GM19099 (cell line): ENCODE data around the gene GCHFR.

Source experiments
- POLR2A ChIP-seq: IDR thresholded peaks from 3 replicates; pipeline ENCODE4 v1.6.1; 2011; ENCODE audit warnings: low read depth; ENCODE audit not compliant: insufficient read length; ENCODE audit errors: extremely low read depth

GCHFR gene

DNA sequence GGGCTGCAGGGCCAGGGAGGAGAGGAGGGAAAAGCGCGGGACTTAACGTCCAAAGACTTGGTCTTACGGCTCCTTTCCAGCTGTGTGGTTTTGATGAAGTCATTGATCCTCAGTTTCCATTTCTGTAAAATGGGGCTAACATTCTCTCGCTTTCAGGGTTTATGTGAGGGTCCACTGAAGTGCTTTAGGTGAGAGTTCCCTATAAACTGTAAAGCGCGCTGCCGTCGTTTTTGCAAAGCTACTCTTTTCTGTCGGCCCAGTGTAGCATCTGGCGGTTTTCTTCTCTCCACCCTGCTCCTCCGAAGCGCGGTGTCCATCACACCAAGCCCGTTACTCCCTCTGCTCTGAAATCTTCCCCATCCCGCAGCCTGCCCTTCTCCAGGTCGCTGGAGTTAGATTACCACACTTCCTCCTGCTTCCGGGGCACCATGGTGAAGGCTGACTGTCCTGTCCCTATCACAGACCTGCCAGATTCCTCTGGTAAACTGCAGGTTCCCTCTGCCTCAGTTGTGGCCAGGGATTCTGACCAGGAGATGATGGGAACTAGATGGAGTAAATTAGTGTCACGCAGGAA lies 44.1 kb downstream of the GCHFR start:
- TF ChIP-seq POLR2A, result no peak

DNA sequence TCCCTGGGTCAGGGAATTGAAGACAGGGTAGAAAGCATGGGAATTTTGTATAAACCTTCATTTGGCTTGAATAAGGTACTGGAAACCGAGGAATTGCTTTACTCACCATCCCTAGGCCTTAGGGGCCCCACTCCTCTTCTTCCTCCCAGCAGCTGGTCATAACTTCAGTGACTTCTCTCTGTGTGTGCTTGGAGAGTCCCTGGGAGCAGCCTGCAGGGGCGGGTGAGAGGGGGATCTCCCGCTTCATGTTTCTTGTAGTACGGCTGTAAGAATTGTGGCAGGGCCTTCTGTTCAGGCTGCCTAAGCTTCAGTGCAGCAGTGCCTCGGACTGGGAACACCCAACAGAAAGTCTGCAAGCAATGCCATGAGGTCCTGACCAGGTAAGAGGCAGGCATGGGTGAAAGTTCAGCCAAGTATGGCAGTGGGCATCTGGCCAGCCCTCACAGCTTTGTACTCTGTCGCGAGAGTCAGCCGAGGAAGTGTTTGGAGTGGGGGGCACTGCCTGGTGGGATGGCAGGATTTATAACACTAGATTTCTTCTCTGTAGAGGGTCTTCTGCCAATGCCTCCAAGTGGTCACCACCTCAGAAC lies 45.1 kb downstream of the GCHFR start:
- TF ChIP-seq POLR2A, result no peak

DNA sequence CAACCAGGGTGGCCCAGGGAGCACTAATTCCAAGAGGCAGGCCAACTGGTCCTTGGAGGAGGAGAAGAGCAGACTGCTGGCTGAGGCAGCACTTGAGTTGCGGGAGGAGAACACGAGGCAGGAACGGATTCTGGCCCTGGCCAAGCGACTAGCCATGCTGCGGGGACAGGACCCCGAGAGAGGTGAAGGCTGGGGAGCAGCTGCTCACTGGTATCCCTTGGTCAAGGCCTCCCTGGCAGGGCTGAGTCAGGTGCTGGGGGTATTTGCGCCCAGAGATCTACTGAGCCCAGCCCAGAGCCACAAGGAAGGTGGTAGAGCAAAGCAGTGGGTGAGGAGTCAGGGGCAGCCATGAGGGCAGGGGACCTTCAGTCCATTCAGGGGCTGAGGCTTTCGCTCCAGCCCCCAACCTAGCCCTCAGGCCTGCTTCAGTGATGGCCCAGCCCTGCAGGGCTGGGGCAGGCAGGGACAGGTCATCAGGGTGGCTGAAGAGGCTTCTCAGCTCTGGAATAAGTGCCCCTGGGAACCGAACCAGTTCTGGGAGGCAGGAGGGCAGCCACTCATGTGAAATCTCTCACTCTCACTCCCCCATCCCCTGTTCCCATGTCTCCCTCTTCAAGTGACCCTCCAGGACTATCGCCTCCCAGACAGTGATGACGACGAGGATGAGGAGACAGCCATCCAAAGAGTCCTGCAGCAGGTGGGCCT lies 49.0 kb downstream of the GCHFR start:
- no peak for TF ChIP-seq POLR2A

DNA sequence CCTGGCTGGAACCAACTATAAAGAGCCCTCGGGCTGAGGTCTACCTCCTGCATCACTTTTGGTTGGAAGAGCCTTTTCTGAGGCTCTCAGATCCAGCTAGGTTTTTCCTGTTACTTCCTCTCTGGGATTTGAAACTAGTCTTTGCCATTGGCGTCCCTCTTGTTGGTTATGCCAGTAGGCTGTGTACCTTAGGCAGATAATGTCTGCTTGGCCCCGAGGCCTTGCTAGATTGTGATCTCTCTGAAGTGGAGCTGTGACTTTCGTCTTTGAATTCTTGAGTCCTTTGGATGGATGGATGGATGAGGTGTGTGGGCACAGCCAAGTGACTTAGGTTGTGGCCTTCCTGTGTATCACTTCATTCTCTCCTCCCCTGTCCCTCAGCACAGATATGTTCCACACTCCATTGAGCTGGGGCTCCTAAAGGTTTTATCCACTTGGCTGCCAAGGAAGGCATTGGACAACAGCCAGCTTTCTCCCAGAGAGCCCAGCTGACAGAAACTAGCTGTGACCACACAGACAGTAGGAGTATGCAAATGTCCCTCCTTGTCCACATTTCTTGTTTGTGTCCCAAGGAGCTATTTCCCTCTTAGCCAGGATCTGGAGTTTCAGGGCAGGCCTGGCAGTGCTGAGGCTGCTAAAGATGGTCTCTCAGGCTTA lies 51.3 kb downstream of the GCHFR start:
- no peak for TF ChIP-seq POLR2A
